Astrocyte (in vitro differentiated cells and primary cell): ENCODE measurements around the gene SPIRE2. TPM values are rescaled to one million over a fixed set of nuclear protein-coding genes. Genes with fewer than 3 reads are reported as not detected.
"Not testable (repeated sequence)": the region's sequence is repeated elsewhere in the genome, so short reads cannot be mapped to it uniquely, and the experiment has no call there.

Experiments used
- DNase-seq: peaks from one replicate; pipeline ENCODE4 v3.0.0-alpha.2; 2010; ENCODE audit warnings: low read depth
- FAIRE-seq: peaks from 2 replicates; lab custom pipeline; 2011; peaks lifted over from hg19 to GRCh38; lab: Jason Lieb, UNC
- H2AFZ ChIP-seq: 2 replicates; pipeline ENCODE4 v1.6.0; 2012; ENCODE audit warnings: low read depth, low read length, inconsistent platforms
- H3K27ac ChIP-seq: 2 replicates; pipeline ENCODE4 v1.5.1; 2011; ENCODE audit warnings: low read depth, low read length, inconsistent platforms
- H3K27me3 ChIP-seq: 2 replicates; pipeline ENCODE4 v1.6.0; 2011; ENCODE audit warnings: low read length, inconsistent platforms; ENCODE audit not compliant: insufficient read depth
- H3K36me3 ChIP-seq: 2 replicates; pipeline ENCODE4 v1.5.1; 2011; ENCODE audit warnings: low read length, inconsistent platforms; ENCODE audit not compliant: insufficient read depth
- H3K4me1 ChIP-seq: 2 replicates; pipeline ENCODE4 v1.5.1; 2011; ENCODE audit warnings: low read length, inconsistent platforms; ENCODE audit not compliant: insufficient read depth
- H3K4me2 ChIP-seq: 2 replicates; pipeline ENCODE4 v1.6.0; 2012; ENCODE audit warnings: low read length, inconsistent platforms
- H3K4me3 ChIP-seq: 2 replicates; pipeline ENCODE4 v1.5.1; 2011; ENCODE audit warnings: low read depth, mild to moderate bottlenecking, low read length, inconsistent platforms; ENCODE audit not compliant: insufficient read depth
- H3K79me2 ChIP-seq: 2 replicates; pipeline ENCODE4 v1.6.0; 2012; ENCODE audit warnings: mild to moderate bottlenecking, low read length, inconsistent platforms; ENCODE audit not compliant: insufficient read depth
- H3K9ac ChIP-seq: 2 replicates; pipeline ENCODE4 v1.6.0; 2012; ENCODE audit warnings: mild to moderate bottlenecking, low read length, inconsistent platforms
- H3K9me3 ChIP-seq: 2 replicates; pipeline ENCODE4 v1.5.1; 2012; ENCODE audit warnings: low read depth, mild to moderate bottlenecking, low read length, inconsistent platforms; ENCODE audit not compliant: insufficient read depth
- H4K20me1 ChIP-seq: 2 replicates; pipeline ENCODE4 v1.6.0; 2012; ENCODE audit warnings: low read length, inconsistent platforms; ENCODE audit not compliant: insufficient read depth
- H3K27ac Mint-ChIP-seq: one replicate; pipeline ENCODE4 v1.8.0; 2021; ENCODE audit warnings: mild to moderate bottlenecking, mixed read lengths; ENCODE audit not compliant: unreplicated experiment
- H3K27me3 Mint-ChIP-seq: one replicate; pipeline ENCODE4 v1.8.0; 2021; ENCODE audit warnings: low read depth, mixed read lengths; ENCODE audit not compliant: unreplicated experiment
- H3K36me3 Mint-ChIP-seq: one replicate; pipeline ENCODE4 v1.8.0; 2021; ENCODE audit warnings: low read depth, mixed read lengths; ENCODE audit not compliant: unreplicated experiment
- H3K4me1 Mint-ChIP-seq: one replicate; pipeline ENCODE4 v1.8.0; 2021; ENCODE audit warnings: low read depth, mixed read lengths; ENCODE audit not compliant: unreplicated experiment
- H3K4me3 Mint-ChIP-seq: one replicate; pipeline ENCODE4 v1.8.0; 2021; ENCODE audit warnings: mild to moderate bottlenecking, moderate library complexity, mixed read lengths; ENCODE audit not compliant: unreplicated experiment
- H3K9me3 Mint-ChIP-seq: one replicate; pipeline ENCODE4 v1.8.0; 2021; ENCODE audit warnings: mild to moderate bottlenecking, mixed read lengths; ENCODE audit not compliant: unreplicated experiment
- CTCF ChIP-seq: IDR thresholded peaks from 2 replicates; pipeline ENCODE4 v1.5.1; 2011; ENCODE audit warnings: low read depth, mild to moderate bottlenecking, inconsistent platforms, low read length, moderate library complexity; ENCODE audit not compliant: insufficient read depth
- EZH2 ChIP-seq: IDR thresholded peaks from 2 replicates; pipeline ENCODE4 v1.6.1; 2012; ENCODE audit warnings: mild to moderate bottlenecking, low read length, inconsistent platforms; ENCODE audit not compliant: insufficient read depth
- total RNA-seq: library from RNA; stranded (reverse); gene quantifications from 2 replicates; pipeline ENCODE4 v1.2.1, GENCODE V29; 2021

The SPIRE2 gene
- total RNA-seq, 1 donor from 2014 or later: 3.2 TPM

DNA sequence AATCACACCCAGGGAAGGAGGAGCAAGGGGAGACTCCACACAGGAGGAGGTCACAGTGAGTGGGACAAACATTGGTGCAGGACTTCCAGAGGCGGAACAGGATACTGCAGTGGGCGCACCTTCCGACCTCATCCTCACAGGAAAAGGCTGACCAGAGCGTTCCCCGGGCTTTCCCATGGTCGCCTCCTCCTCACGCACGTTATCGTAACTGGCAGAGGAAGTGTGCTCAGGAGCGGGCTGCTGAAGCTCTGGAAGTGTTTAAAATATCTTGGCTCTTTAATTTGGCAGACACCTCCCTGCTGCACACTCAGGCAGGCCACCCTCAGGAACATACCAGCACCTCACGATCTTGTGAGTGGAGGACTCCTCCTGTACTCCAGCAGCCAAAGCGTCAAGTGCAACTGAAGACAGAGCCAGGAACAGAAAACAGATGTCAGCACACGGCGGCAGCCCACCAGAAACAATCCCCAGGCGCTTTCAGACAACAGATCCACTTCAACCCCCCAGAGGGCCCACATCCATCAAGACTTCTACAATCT, 29.4 kb upstream of the SPIRE2 start:
- FAIRE-seq: no peak
- no peak overlapping the region for H3K4me3 Mint-ChIP-seq

GRCh38 chr16:89801800-89802199, 26.5 kb upstream of the SPIRE2 start:
- no peak overlapping the region for H3K9ac ChIP-seq
- no peak overlapping the region for H2AFZ ChIP-seq
- H3K4me3 Mint-ChIP-seq: no peak overlapping the region
- peaks cover 2% of the 10 kb centered on the region for H3K27me3 Mint-ChIP-seq
- H3K79me2 ChIP-seq: no peaks in the 10 kb centered on the region
- H3K36me3 ChIP-seq: peaks cover 11% of the 10 kb centered on the region
- H3K4me1 Mint-ChIP-seq: no peaks in the 10 kb centered on the region
- H3K27ac ChIP-seq: no peak overlapping the region
- H3K9me3 ChIP-seq: no peaks in the 10 kb centered on the region
- no peaks in the 10 kb centered on the region for H3K27me3 ChIP-seq
- DNase-seq: no peak
- no peaks in the 10 kb centered on the region for H3K9me3 Mint-ChIP-seq
- no peak for TF ChIP-seq EZH2
- no peak for TF ChIP-seq CTCF
- H3K36me3 Mint-ChIP-seq: peaks cover 14% of the 10 kb centered on the region
- no peak overlapping the region for H3K4me3 ChIP-seq
- H3K27ac Mint-ChIP-seq: no peak overlapping the region
- no peaks in the 10 kb centered on the region for H3K4me1 ChIP-seq
- H4K20me1 ChIP-seq: peaks cover 7% of the 10 kb centered on the region
- H3K4me2 ChIP-seq: no peak overlapping the region
- FAIRE-seq: no peak

More for the DNA sequence above, 29.4 kb upstream of the SPIRE2 start:
- Histone ChIP-seq H4K20me1 (no peaks in the 10 kb centered on the region), H3K79me2 (no peaks in the 10 kb centered on the region), H3K36me3 (peaks cover 11% of the 10 kb centered on the region), H3K9me3 (no peaks in the 10 kb centered on the region), H3K27ac (no peak overlapping the region), H2AFZ (no peak overlapping the region), H3K9ac (no peak overlapping the region), H3K4me2 (no peak overlapping the region), H3K4me1 (no peaks in the 10 kb centered on the region), H3K4me3 (no peak overlapping the region), H3K27me3 (no peaks in the 10 kb centered on the region)
- Mint-ChIP-seq H3K27me3 (peaks cover 2% of the 10 kb centered on the region), H3K27ac (no peak overlapping the region), H3K4me1 (no peaks in the 10 kb centered on the region), H3K9me3 (no peaks in the 10 kb centered on the region), H3K36me3 (peaks cover 14% of the 10 kb centered on the region)
- TF ChIP-seq EZH2 (no peak), CTCF (no peak)
- DNase-seq: no peak

GRCh38 chr16:89805136-89805905, 23.0 kb upstream of the SPIRE2 start:
- Histone ChIP-seq H3K9ac (no peak overlapping the region), H3K4me2 (no peak overlapping the region), H3K27me3 (no peaks in the 10 kb centered on the region), H3K79me2 (no peaks in the 10 kb centered on the region), H3K4me1 (no peaks in the 10 kb centered on the region), H4K20me1 (peaks cover 7% of the 10 kb centered on the region), H3K9me3 (no peaks in the 10 kb centered on the region), H3K36me3 (peaks cover 13% of the 10 kb centered on the region), H3K27ac (no peak overlapping the region), H3K4me3 (no peak overlapping the region), H2AFZ (no peak overlapping the region)
- TF ChIP-seq EZH2: no peak
- no peak for TF ChIP-seq CTCF
- Mint-ChIP-seq H3K36me3 (peaks cover 5% of the 10 kb centered on the region), H3K9me3 (no peaks in the 10 kb centered on the region), H3K4me1 (no peaks in the 10 kb centered on the region), H3K27me3 (no peaks in the 10 kb centered on the region), H3K27ac (peak overlapping the region; percentile 48), H3K4me3 (no peak overlapping the region)
- FAIRE-seq (no peak), DNase-seq (peak; percentile 35)

DNA sequence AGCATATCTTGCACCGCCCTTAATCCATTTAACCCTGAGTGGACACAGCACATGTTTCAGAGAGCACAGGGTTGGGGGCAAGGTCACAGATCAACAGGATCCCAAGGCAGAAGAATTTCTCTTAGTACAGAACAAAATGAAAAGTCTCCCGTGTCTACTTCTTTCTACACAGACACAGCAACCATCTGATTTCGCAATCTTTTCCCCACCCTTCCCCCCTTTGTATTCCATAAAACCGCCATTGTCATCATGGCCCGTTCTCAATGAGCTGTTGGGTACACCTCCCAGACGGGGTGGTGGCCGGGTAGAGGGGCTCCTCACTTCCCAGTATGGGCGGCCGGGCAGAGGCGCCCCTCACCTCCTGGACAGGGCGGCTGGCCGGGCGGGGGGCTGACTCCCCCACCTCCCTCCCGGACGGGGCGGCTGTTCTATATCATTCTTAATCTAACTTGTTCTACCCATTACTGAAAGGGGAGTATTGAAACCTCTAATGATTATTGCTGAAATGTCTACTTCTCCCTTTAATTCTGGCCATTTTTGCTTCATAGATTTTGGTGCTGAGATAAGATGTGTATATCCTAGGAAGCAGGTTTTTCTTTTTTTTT, 21.6 kb upstream of the SPIRE2 start:
- H3K36me3 Mint-ChIP-seq, H2AFZ ChIP-seq, H3K4me1 Mint-ChIP-seq, H3K4me3 Mint-ChIP-seq, H3K4me1 ChIP-seq, H3K9me3 Mint-ChIP-seq, DNase-seq, H3K9me3 ChIP-seq, H3K27me3 ChIP-seq, H3K9ac ChIP-seq, H3K79me2 ChIP-seq, H3K27me3 Mint-ChIP-seq, H3K27ac Mint-ChIP-seq, FAIRE-seq, H3K4me3 ChIP-seq, H3K27ac ChIP-seq, H3K4me2 ChIP-seq: not testable (repeated sequence)
- Histone ChIP-seq H4K20me1 (peaks cover 10% of the 10 kb centered on the region), H3K36me3 (peaks cover 19% of the 10 kb centered on the region)
